K562 (cell line): ENCODE measurements around the gene ARID4B. TPM values are rescaled to one million over a fixed set of nuclear protein-coding genes. Genes with fewer than 3 reads are reported as not detected.

Experiments
- ATAC-seq: fragments of 200-7000 bp; cut with Tn5 transposase; 3 replicates; pipeline ENCODE4 v1.9.1; 2020; ENCODE audit warnings: moderate library complexity
- BruUV-seq: library from RNA; stranded (reverse); fragments of 400-500 nt; replicated peaks from 2 replicates; lab custom pipeline; 2021; lab: Mats Ljungman, UMichigan
- CTCF ChIA-PET: fragments of 300-600 bp; formaldehyde crosslinking; extraction: SDS; loops from one replicate; lab custom pipeline; 2021; ENCODE audit warnings: low intra/inter-chr PET ratio; lab: Yijun Ruan, JAX
- POLR2A ChIA-PET: fragments of 300-600, 350-650 bp; sonication (Branson Sonifier 250); formaldehyde crosslinking; extraction: SDS; loops from one replicate; lab custom pipeline; 2021; ENCODE audit warnings: antibody characterized with exemption, inconsistent platforms; lab: Yijun Ruan, JAX
- DNase-seq, 4 experiments: peaks; one replicate each; pipeline versions ENCODE4 v3.0.0 to v3.0.0-alpha.2; 2011 to 2018; ENCODE audit warnings: low spot score in 3 of 4, mixed read lengths in 3 of 4; ENCODE audit errors: extremely low read depth in 1 of 4
- FAIRE-seq: peaks from 2 replicates; lab custom pipeline; 2011; peaks lifted over from hg19 to GRCh38; lab: Jason Lieb, UNC
- H2AFZ ChIP-seq: 2 replicates; pipeline ENCODE4 v1.6.0; 2011; ENCODE audit warnings: low read depth, low read length, control low read depth, inconsistent platforms
- H3K27ac ChIP-seq: fragments of 200-600 bp; 3 replicates; pipeline ENCODE4 v1.8.0; 2011; ENCODE audit warnings: low read depth, mild to moderate bottlenecking, control low read depth, inconsistent platforms, low read length, moderate library complexity, mixed read lengths; ENCODE audit errors: extremely low read depth
- H3K27me3 ChIP-seq, 2 experiments: fragments of 300-600 bp in 1 of 2; 2 replicates in 1 of 2; 3 replicates in 1 of 2; pipeline versions ENCODE4 v1.6.0 to v1.8.0; 2011; ENCODE audit warnings: inconsistent platforms in 2 of 2, low read length in 2 of 2, mild to moderate bottlenecking in 1 of 2, mixed read lengths in 1 of 2, moderate library complexity in 1 of 2; ENCODE audit not compliant: control insufficient read depth in 2 of 2, insufficient read depth in 2 of 2
- H3K36me3 ChIP-seq: fragments of 300-600 bp; 3 replicates; pipeline ENCODE4 v1.8.0; 2011; ENCODE audit warnings: mild to moderate bottlenecking, low read length, inconsistent platforms; ENCODE audit not compliant: control insufficient read depth, insufficient read depth
- H3K4me1 ChIP-seq, 2 experiments: fragments of 200-600 bp in 1 of 2; replicated peaks in 1 of 2; 2 replicates in 1 of 2; 3 replicates in 1 of 2; pipeline versions ENCODE4 v1.5.1 to v1.8.0; 2011; ENCODE audit warnings: inconsistent platforms in 2 of 2, low read length in 2 of 2, mild to moderate bottlenecking in 1 of 2, mixed read lengths in 1 of 2, moderate library complexity in 1 of 2; ENCODE audit not compliant: control insufficient read depth in 2 of 2, insufficient read depth in 2 of 2
- H3K4me2 ChIP-seq: 2 replicates; pipeline ENCODE4 v1.6.1; 2011; ENCODE audit warnings: low read length, control low read depth, inconsistent platforms, mixed read lengths; ENCODE audit not compliant: insufficient read depth
- H3K4me3 ChIP-seq: fragments of 200-600 bp; sonication (generic), shearing (Covaris generic); 2 replicates; pipeline ENCODE4 v1.5.1; 2016; ENCODE audit warnings: control low read depth, inconsistent platforms
- H3K79me2 ChIP-seq: fragments of 200-600 bp; 3 replicates; pipeline ENCODE4 v1.8.0; 2011; ENCODE audit warnings: low read length, inconsistent platforms; ENCODE audit not compliant: control insufficient read depth, insufficient read depth
- H3K9ac ChIP-seq, 2 experiments: 2 replicates each; pipeline versions ENCODE4 v1.6.0 to v1.6.1; 2011; ENCODE audit warnings: low read depth in 2 of 2, low read length in 2 of 2, control low read depth in 1 of 2, inconsistent platforms in 1 of 2, mild to moderate bottlenecking in 1 of 2, mixed read lengths in 1 of 2; ENCODE audit not compliant: insufficient read depth in 1 of 2
- H3K9me1 ChIP-seq: one replicate; pipeline ENCODE4 v1.6.0; 2011; ENCODE audit warnings: inconsistent platforms, mild to moderate bottlenecking, low read length, moderate library complexity; ENCODE audit not compliant: control insufficient read depth, insufficient read depth
- H3K9me3 ChIP-seq: replicated peaks from 2 replicates; pipeline ENCODE4 v1.5.1; 2011; ENCODE audit warnings: low read depth, low read length, inconsistent platforms; ENCODE audit not compliant: control insufficient read depth, insufficient read depth
- H4K20me1 ChIP-seq: replicated peaks from 2 replicates; pipeline ENCODE4 v1.6.1; 2011; ENCODE audit warnings: low read length, inconsistent platforms, mixed read lengths; ENCODE audit not compliant: control insufficient read depth, insufficient read depth
- ATF1 ChIP-seq, 2 experiments: fragments of 450-650 bp in 1 of 2; IDR thresholded peaks; 2 replicates each; pipeline ENCODE4 v1.6.1; 2016; ENCODE audit warnings: missing compliant biosample characterization in 1 of 2, missing genetic modification characterization in 1 of 2
- FOXA3 ChIP-seq, 2 experiments: fragments of 450-650 bp in 1 of 2; sonication (generic) in 1 of 2; formaldehyde crosslinking; IDR thresholded peaks in 1 of 2; conservative IDR thresholded peaks in 1 of 2; 2 replicates each; pipeline versions ENCODE4 v1.4.0 to v1.8.0; 2020 to 2022; ENCODE audit warnings: mild to moderate bottlenecking in 2 of 2, missing genetic modification reagents in 1 of 2
- GTF2F1 ChIP-seq: IDR thresholded peaks from 2 replicates; pipeline ENCODE4 v1.6.1; 2011; ENCODE audit warnings: low read depth, low read length, improper control_type of control experiment
- MAZ ChIP-seq, 2 experiments: fragments of 450-650 bp in 1 of 2; sonication (generic) in 1 of 2; formaldehyde crosslinking; IDR thresholded peaks in 1 of 2; conservative IDR thresholded peaks in 1 of 2; 2 replicates each; pipeline versions ENCODE4 v1.4.0 to v1.5.0; 2020; ENCODE audit warnings: mild to moderate bottlenecking in 1 of 2, missing genetic modification reagents in 1 of 2
- MLLT1 ChIP-seq, 2 experiments: fragments of 450-650 bp; IDR thresholded peaks; 2 replicates each; pipeline ENCODE4 v1.6.1; 2016
- MTA1 ChIP-seq: fragments of 450-650 bp; IDR thresholded peaks from 2 replicates; pipeline ENCODE4 v1.6.1; 2017; ENCODE audit warnings: borderline replicate concordance
- MYC ChIP-seq, 2 experiments: fragments of 250-450 bp in 1 of 2; sonication (Bioruptor Pico) in 1 of 2; IDR thresholded peaks; 2 replicates each; pipeline versions ENCODE4 v1.5.1 to v1.6.1; 2012 to 2021; ENCODE audit warnings: low read depth in 2 of 2, borderline replicate concordance in 1 of 2, improper control_type of control experiment in 1 of 2, low read length in 1 of 2, mild to moderate bottlenecking in 1 of 2, moderate library complexity in 1 of 2
- NFIX ChIP-seq: fragments of 250-450 bp; sonication (Bioruptor Pico); IDR thresholded peaks from 2 replicates; pipeline ENCODE4 v1.4.0; 2020; ENCODE audit warnings: low read depth, mild to moderate bottlenecking, moderate library complexity
- PURB ChIP-seq: sonication (generic); formaldehyde crosslinking; IDR thresholded peaks from 2 replicates; pipeline ENCODE4 v1.9.0; 2021; ENCODE audit warnings: low read depth, mild to moderate bottlenecking, missing genetic modification reagents
- SPI1 ChIP-seq: IDR thresholded peaks from 2 replicates; pipeline ENCODE4 v1.6.1; 2011; ENCODE audit warnings: low read depth, low read length, control low read depth, borderline replicate concordance
- STAT5A ChIP-seq: IDR thresholded peaks from 2 replicates; pipeline ENCODE4 v1.6.1; 2012; ENCODE audit warnings: low read length, inconsistent platforms, borderline replicate concordance
- TFAM ChIP-seq: fragments of 250-450 bp; sonication (Bioruptor Pico); conservative IDR thresholded peaks from 2 replicates; pipeline ENCODE4 v1.5.0; 2021; ENCODE audit warnings: mild to moderate bottlenecking, moderate library complexity
- ZNF592 ChIP-seq: fragments of 450-650 bp; IDR thresholded peaks from 2 replicates; pipeline ENCODE4 v1.6.1; 2017; ENCODE audit warnings: antibody characterized with exemption, mild to moderate bottlenecking
- ZNF740 ChIP-seq, 3 experiments: fragments of 200-800 bp in 1 of 3; sonication (Bioruptor generic) in 1 of 3; sonication (generic) in 1 of 3; formaldehyde crosslinking in 1 of 3; IDR thresholded peaks; 2 replicates each; pipeline versions ENCODE4 v1.6.1 to v1.8.0; 2016 to 2022; ENCODE audit warnings: mild to moderate bottlenecking in 2 of 3, missing compliant biosample characterization in 2 of 3, missing genetic modification characterization in 2 of 3, missing genetic modification reagents in 1 of 3
- WGBS: fragments of 100-300 bp; shearing (Covaris generic); methylation state at CpG from one replicate; pipeline ENCODE4 v1.1.6; 2016; ENCODE audit warnings: low coverage, mixed read lengths; ENCODE audit not compliant: insufficient coverage; ENCODE audit errors: missing lambda C conversion rate; 5-methylcytosine and 5-hydroxymethylcytosine counted together
- in situ Hi-C: fragments of 300-500 bp; cut with MboI; formaldehyde crosslinking; loops from 4 replicates; pipeline ENCODE4 v1.15.0; 2018; ENCODE audit warnings: inconsistent platforms, mixed read lengths
- intact Hi-C: fragments of 100-400 bp; cut with micrococcal nuclease; formaldehyde crosslinking; loops from 2 replicates; pipeline ENCODE4 v1.14.2; 2022
- polyA plus RNA-seq, 8 experiments: library from polyadenylated mRNA; depleted of rRNA in 4 of 8; stranded (reverse) in 5 of 8; unstranded in 3 of 8; fragments of >200 nt; fragmentation: Nextera tagmentation in 2 of 8; fragmentation: Illumina TruSeq in 1 of 8; extraction: Ambion mirVana in 2 of 8; extraction: Trizol in 1 of 8; gene quantifications; 2 replicates each; pipeline versions ENCODE4 v1.2.1 to v1.2.3, GENCODE V29; 2011 to 2014; ENCODE audit warnings: inconsistent platforms in 1 of 8, missing spikeins in 1 of 8
- total RNA-seq, 7 experiments: library from RNA; depleted of rRNA in 6 of 7; stranded (reverse); fragments of >200 nt in 6 of 7; fragmentation: Illumina TruSeq in 2 of 7; extraction: Trizol in 2 of 7; gene quantifications; 2 replicates each; pipeline versions ENCODE4 v1.2.1 to v1.2.3, GENCODE V29; 2011 to 2021; ENCODE audit warnings: low replicate concordance in 1 of 7

The ARID4B gene
- total and polyA plus RNA-seq, 9 of the 15 experiments (the other 6 are each of a cell fraction or from before 2014, with no cell fraction given), result 8.4 to 38.9 (median 18.5) TPM

GRCh38 chr1:235278915-235279292 lies 49.1 kb downstream of the ARID4B start:
- POLR2A ChIA-PET, result interaction anchor here (1.4 to 2.4 kb wide), 2 partner anchors 8 to 21 kb away, joined by 5 to 9 read pairs; no protein-coding TSS in a partner anchor
- TF ChIP-seq STAT5A (no peak), TFAM (CRISPR knock-in tag) (no peak), NFIX (no peak), SPI1 (no peak), GTF2F1 (no peak), MLLT1 (IDR thresholded peaks at IDR 0.05) (no peak), FOXA3 (CRISPR knock-in tag; conservative IDR thresholded peaks at IDR 0.05 in 1 of 2, IDR thresholded peaks at IDR 0.05 in 1 of 2) (no peak), ATF1 (CRISPR knock-in tag; IDR thresholded peaks at IDR 0.05) (no peak), ATF1 (tag; IDR thresholded peaks at IDR 0.05) (no peak), MYC (IDR thresholded peaks at IDR 0.05; ENCODE audit: low read depth, low read length) (no peak), MYC (CRISPR knock-in tag; IDR thresholded peaks at IDR 0.05; ENCODE audit: borderline replicate concordance, low read depth) (no peak), MAZ (CRISPR knock-in tag; conservative IDR thresholded peaks at IDR 0.05 in 1 of 2, IDR thresholded peaks at IDR 0.05 in 1 of 2) (no peak), ZNF592 (no peak), PURB (no peak), ZNF740 (CRISPR knock-in tag; IDR thresholded peaks at IDR 0.05) (no peak), ZNF740 (tag; IDR thresholded peaks at IDR 0.05) (no peak), MTA1 (no peak)

More at GRCh38 chr1:235278915-235279292, 49.1 kb downstream of the ARID4B start:
- no peak overlapping the region for H2AFZ ChIP-seq
- no peaks in the 10 kb centered on the region for H3K36me3 ChIP-seq
- DNase-seq (no peak), FAIRE-seq (no peak), ATAC-seq (no peak)
- in situ Hi-C loops, result no loop called here
- peaks cover 93% of the 10 kb centered on the region for H3K79me2 ChIP-seq
- no peak overlapping the region for H3K4me2 ChIP-seq
- H4K20me1 ChIP-seq, result peaks cover 22% of the 10 kb centered on the region
- CTCF ChIA-PET, result no interaction called here
- H3K4me1 ChIP-seq, result peaks cover 15 to 19% of the 10 kb centered on the region in 2 experiments; a peak in 4 of 5 replicates
- H3K9ac ChIP-seq, result no peak overlapping the region; a peak in 1 of 4 replicates
- no peaks in the 10 kb centered on the region for H3K27me3 ChIP-seq
- intact Hi-C loops, result no loop called here
- BruUV-seq, result no TSS peak
- no peaks in the 10 kb centered on the region for H3K9me3 ChIP-seq
- 81% methylated on average over 5 of the region's 5 CpGs for WGBS
- no peak overlapping the region for H3K4me3 ChIP-seq
- no peaks in the 10 kb centered on the region for H3K9me1 ChIP-seq
- H3K27ac ChIP-seq, result no peak overlapping the region
